Measurements from ENCODE around the gene PARP16. TPM values are rescaled to one million over a fixed set of nuclear protein-coding genes. Genes with fewer than 3 reads are reported as not detected.
"Not testable (repeated sequence)": the region's sequence is repeated elsewhere in the genome, so short reads cannot be mapped to it uniquely, and the experiment has no call there.

PARP16 gene
- total RNA-seq, 4 donors from 2014 or later: 5.6 to 11.0 (median 7.5) TPM

- ATAC-seq (ENCODE audit: low FRiP score) (no peak), DNase-seq (ENCODE audit: low spot score) (no peak)
- no peak for TF ChIP-seq CTCF (IDR thresholded peaks at IDR 0.05)
These were observed 42.0 kb downstream of the PARP16 start for GRCh38 chr15:65244638-65245037.

- not testable (repeated sequence) for DNase-seq (ENCODE audit: low spot score); ATAC-seq (ENCODE audit: low FRiP score)
These were observed 50.2 kb downstream of the PARP16 start for GRCh38 chr15:65236443-65236842.

GRCh38 chr15:65233696-65234095 lies 53.0 kb downstream of the PARP16 start:
- DNase-seq (ENCODE audit: low spot score) (no peak), ATAC-seq (ENCODE audit: low FRiP score) (no peak)
- no peak for TF ChIP-seq CTCF (IDR thresholded peaks at IDR 0.05)

- DNase-seq (ENCODE audit: low spot score) (no peak), ATAC-seq (ENCODE audit: low FRiP score) (no peak)
- TF ChIP-seq CTCF (IDR thresholded peaks at IDR 0.05): no peak
These were observed 54.2 kb downstream of the PARP16 start for GRCh38 chr15:65232520-65232919.

- no peak for ATAC-seq (ENCODE audit: low FRiP score)
- DNase-seq (ENCODE audit: low spot score): no peak
- no peak for TF ChIP-seq CTCF (IDR thresholded peaks at IDR 0.05)
These were observed 55.4 kb downstream of the PARP16 start for GRCh38 chr15:65231306-65231705.

- not testable (repeated sequence) for DNase-seq (ENCODE audit: low spot score); ATAC-seq (ENCODE audit: low FRiP score)
These were observed 59.8 kb downstream of the PARP16 start for GRCh38 chr15:65226901-65227300.

- no peak for ATAC-seq (ENCODE audit: low FRiP score)
These were observed 60.5 kb downstream of the PARP16 start for GRCh38 chr15:65226221-65226620.

GRCh38 chr15:65223996-65224395 lies 62.7 kb downstream of the PARP16 start:
- ATAC-seq (ENCODE audit: low FRiP score): no peak
- TF ChIP-seq CTCF (IDR thresholded peaks at IDR 0.05): no peak
- DNase-seq (ENCODE audit: low spot score): no peak

More at GRCh38 chr15:65226221-65226620, 60.5 kb downstream of the PARP16 start:
- TF ChIP-seq CTCF (IDR thresholded peaks at IDR 0.05): no peak
- no peak for DNase-seq (ENCODE audit: low spot score)

Data from omental fat pad (tissue), 4 donors.